ENCODE data around the gene RXFP1.

Gene RXFP1

GRCh38 chr4:158544141-158544540, 22.5 kb downstream of the RXFP1 start:
- DNase-seq = no peak

- no peak for DNase-seq
Measured at GRCh38 chr4:158553364-158553763, 31.7 kb downstream of the RXFP1 start.

- no peak for DNase-seq
Measured at GRCh38 chr4:158560284-158560683, 38.6 kb downstream of the RXFP1 start.

- DNase-seq = no peak
Measured at GRCh38 chr4:158566860-158567259, 45.2 kb downstream of the RXFP1 start.

- DNase-seq = no peak
Measured at GRCh38 chr4:158571736-158572135, 50.1 kb downstream of the RXFP1 start.

- DNase-seq = no peak
Measured at GRCh38 chr4:158572608-158573007, 50.9 kb downstream of the RXFP1 start.

GRCh38 chr4:158578476-158578875, 56.8 kb downstream of the RXFP1 start:
- DNase-seq = no peak

- no peak for DNase-seq
Measured at GRCh38 chr4:158580064-158580463, 58.4 kb downstream of the RXFP1 start.

GRCh38 chr4:158581161-158581560, 59.5 kb downstream of the RXFP1 start:
- DNase-seq = no peak

- DNase-seq = no peak
Measured at GRCh38 chr4:158586881-158587280, 65.2 kb downstream of the RXFP1 start.

- DNase-seq = no peak
Measured at GRCh38 chr4:158588285-158588684, 66.6 kb downstream of the RXFP1 start.

- DNase-seq = no peak
Measured at GRCh38 chr4:158588777-158589176, 67.1 kb downstream of the RXFP1 start.

GRCh38 chr4:158590306-158590705, 68.6 kb downstream of the RXFP1 start:
- no peak for DNase-seq

- DNase-seq = no peak
Measured at GRCh38 chr4:158590824-158591223, 69.1 kb downstream of the RXFP1 start.

GRCh38 chr4:158597879-158598596, 76.4 kb downstream of the RXFP1 start:
- no peak for DNase-seq

- no peak for DNase-seq
Measured at GRCh38 chr4:158599150-158599549, 77.5 kb downstream of the RXFP1 start.

GRCh38 chr4:158599765-158600498, 78.2 kb downstream of the RXFP1 start:
- DNase-seq = no peak

- no peak for DNase-seq
Measured at GRCh38 chr4:158604369-158604768, 82.7 kb downstream of the RXFP1 start.

GRCh38 chr4:158605393-158605792, 83.7 kb downstream of the RXFP1 start:
- no peak for DNase-seq

GRCh38 chr4:158606969-158607368, 85.3 kb downstream of the RXFP1 start:
- no peak for DNase-seq

- DNase-seq = no peak
Measured at GRCh38 chr4:158609116-158609515, 87.4 kb downstream of the RXFP1 start.

- no peak for DNase-seq
Measured at GRCh38 chr4:158610790-158611189, 89.1 kb downstream of the RXFP1 start.

GRCh38 chr4:158613046-158613445, 91.4 kb downstream of the RXFP1 start:
- DNase-seq = no peak

GRCh38 chr4:158617956-158618355, 96.3 kb downstream of the RXFP1 start:
- no peak for DNase-seq

GRCh38 chr4:158621729-158622128, 100.0 kb downstream of the RXFP1 start:
- no peak for DNase-seq

All from NCI-H510A treated with DMSO at 0.1 percent for 48 hours (cell line).